Stimulated activated CD4-positive, alpha-beta T cell treated with anti-CD3 and anti-CD28 coated beads, Interleukin-12 subunit alpha, Interleukin-12 subunit beta, amount 100 ng/mL, for 24 hours (primary cell): Measurements from ENCODE around the gene TMEM91.

Experiments
- DNase-seq, 2 experiments: peaks; one replicate each; pipeline ENCODE4 v3.0.0-alpha.2; 2020; ENCODE audit warnings: low read depth in 2 of 2

TMEM91 gene

DNA sequence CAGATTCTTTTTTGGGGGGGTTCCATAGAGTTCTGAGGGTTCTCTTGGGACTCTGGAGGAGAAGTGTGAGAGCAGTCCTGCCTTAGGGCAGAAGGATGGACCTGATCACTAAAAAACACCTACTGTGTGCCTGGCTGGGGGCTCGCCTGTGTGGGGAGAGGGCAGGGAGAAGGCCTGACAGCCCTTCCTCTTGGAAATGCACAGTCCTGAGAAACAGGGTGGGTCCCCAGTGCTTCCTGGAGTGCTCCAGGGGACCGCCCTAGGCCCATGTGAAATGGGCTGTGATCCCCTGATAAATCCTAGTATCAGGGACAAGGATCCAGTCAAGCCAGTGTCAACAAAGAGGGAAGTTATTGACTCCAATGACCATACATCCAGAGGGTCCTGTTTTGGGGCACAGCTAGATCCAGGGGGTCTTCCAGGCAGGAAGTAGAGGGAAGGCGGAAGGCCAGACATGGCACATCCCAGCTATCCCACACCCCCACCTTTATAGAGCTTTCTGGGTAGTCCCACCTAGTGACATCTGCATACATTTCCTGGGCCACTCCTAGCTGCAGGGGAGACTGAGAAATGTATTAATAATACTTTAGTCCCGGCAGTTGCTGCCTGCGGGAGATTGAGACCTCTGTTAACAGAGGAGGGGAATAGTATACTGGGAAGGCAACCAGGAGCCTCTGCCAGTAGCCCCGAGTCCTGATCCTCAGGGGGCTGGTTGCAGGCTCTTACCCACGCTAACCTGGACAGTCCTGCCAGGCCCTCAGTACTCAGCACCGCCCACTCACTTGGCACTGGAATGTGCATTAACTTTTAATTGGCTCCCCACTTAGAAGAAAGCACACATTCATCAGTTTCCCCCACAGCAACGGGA, 35.0 kb downstream of the TMEM91 start:
- DNase-seq, result no peak

GRCh38 chr19:41411968-41412265, 35.6 kb downstream of the TMEM91 start:
- DNase-seq, result no peak

- no peak for DNase-seq
Observed at GRCh38 chr19:41412953-41413352, 36.6 kb downstream of the TMEM91 start.

GRCh38 chr19:41413947-41414346, 37.6 kb downstream of the TMEM91 start:
- no peak for DNase-seq

- DNase-seq, result no peak
Observed at GRCh38 chr19:41414461-41414860, 38.1 kb downstream of the TMEM91 start.

GRCh38 chr19:41415154-41415571, 38.8 kb downstream of the TMEM91 start:
- no peak for DNase-seq

- DNase-seq, result no peak
Observed at GRCh38 chr19:41416194-41416674, 39.9 kb downstream of the TMEM91 start.

DNA sequence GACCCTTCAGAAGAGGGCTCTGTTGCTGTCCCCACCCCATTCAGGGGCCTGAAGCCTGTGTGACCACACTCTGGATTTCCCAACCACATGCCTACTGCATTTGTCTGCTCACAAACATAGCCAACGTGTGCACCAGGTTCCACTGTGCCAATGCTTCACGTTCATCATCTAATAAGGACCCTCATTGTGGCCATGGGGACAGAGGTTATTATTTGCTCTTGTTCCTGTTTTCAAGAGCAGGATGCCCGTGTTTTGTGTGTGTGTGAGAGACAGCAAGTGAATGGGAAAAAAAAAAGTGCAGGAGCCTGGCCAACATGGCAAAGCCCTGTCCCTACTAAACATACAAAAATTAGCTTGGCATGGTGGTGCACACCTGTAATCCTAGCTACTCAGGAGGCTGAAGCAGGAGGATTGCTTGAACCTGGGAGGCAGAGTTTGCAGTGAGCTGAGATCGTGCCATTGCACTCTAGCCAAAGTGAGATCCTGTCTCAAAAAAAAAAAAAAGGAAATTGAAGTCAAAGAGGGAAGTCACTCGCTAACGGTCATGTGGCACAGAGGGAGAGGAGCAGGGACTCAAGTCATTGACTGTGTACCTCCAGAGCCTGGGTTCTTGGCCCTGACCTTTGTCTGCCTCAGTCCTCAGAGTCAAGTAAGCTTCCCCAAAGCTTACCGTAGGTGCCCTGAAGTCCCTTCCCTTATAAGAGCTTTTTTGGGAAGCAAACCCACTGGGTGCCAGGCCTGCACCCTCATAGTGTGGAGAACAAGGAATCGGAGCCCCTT, 44.0 kb downstream of the TMEM91 start:
- no peak for DNase-seq

- no peak for DNase-seq
Observed at GRCh38 chr19:41421314-41421713, 45.0 kb downstream of the TMEM91 start.

GRCh38 chr19:41421973-41422372, 45.6 kb downstream of the TMEM91 start:
- DNase-seq, result no peak

- DNase-seq, result no peak
Observed at GRCh38 chr19:41422456-41422855, 46.1 kb downstream of the TMEM91 start.

- DNase-seq, result no peak
Observed at GRCh38 chr19:41422955-41423354, 46.6 kb downstream of the TMEM91 start.

GRCh38 chr19:41424335-41425173, 48.2 kb downstream of the TMEM91 start:
- DNase-seq, result no peak

GRCh38 chr19:41425174-41426115, 49.1 kb downstream of the TMEM91 start:
- DNase-seq, result no peak

- DNase-seq, result no peak
Observed at GRCh38 chr19:41426116-41426841, 49.9 kb downstream of the TMEM91 start.

DNA sequence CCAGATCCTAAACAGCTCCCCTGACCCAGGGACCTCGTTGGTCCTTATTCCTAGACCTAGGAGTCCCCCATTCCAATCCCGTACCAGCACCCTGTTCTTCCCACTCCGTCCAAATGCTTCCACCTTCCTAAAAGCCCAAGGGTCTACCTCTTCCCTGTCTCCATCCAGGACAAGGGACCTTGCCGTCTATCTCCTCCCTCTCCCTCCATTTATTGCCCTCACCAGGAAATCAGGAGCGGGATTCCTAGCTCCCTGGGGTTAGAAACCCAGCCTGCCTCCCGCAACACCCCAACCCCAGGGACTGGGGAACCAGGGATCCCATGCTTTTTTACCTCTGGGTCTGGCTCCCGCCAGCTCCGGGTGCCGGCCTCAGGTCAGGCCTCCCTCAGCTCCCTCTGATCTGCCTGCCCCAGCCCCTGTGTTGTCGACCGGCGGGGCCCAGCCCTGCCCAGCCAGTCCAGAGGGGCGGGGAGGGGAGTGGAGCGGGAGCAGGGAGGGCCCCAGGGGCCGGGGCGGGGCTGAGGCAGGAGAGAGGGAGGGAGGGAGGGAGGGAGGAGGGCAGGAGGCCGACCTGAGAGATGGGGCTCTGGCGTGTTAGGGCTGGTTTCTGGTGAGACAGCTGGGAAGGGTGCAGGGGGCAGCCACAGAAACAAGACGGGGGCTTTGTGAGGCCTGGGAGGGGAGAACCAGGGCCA, 50.8 kb downstream of the TMEM91 start, which contains the start of gene B3GNT8:
Gene B3GNT8 (minus strand): TSS at position 423 of the 695 bp plus-strand sequence. CDS start 596 bp downstream, outside the sequence.
- peak in 1 of 2 experiments; percentile 34 for DNase-seq

GRCh38 chr19:41427647-41428480, 51.5 kb downstream of the TMEM91 start:
- no peak for DNase-seq

DNA sequence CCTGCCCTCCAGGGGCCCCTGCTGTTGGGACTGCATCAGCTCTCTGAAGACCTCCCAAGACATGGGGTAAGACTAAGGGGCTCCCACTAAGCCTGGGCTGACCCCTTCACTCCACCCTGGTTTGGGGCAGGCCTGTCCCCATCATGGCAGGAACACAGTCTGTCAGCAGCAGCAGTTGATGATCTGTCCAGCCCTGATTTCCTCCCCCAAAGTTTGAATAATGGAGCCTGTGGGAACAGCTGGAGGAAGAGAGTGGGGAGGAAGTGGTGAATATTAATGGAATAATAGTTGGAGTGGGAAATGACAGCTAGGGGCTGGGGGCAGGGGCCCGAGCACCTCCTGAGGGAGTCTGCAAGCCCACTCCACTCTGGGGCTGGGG, 52.1 kb downstream of the TMEM91 start:
- DNase-seq, result no peak

DNA sequence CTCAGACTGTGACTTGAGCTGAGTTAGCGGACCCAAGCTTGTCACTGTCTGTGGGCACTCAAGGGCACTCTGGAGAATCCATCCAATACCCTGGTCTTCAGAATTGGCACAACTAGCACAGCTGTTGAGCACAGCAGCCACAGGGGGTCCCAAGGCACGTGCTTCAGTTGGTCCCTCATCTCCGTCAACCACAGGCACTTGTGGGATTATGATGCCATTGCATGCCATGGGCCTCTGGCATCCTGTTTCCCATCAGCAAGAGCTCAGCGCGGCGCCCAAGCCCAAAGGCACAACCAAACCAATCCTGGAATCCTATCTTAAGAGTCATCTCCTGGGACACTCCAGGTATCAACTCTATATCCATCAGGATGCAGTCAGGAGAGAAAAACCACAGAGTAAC, 54.6 kb downstream of the TMEM91 start:
- no peak for DNase-seq
